MCF 10A (cell line): Measurements from ENCODE around the gene RFWD3. TPM values are rescaled to one million over a fixed set of nuclear protein-coding genes. Genes with fewer than 3 reads are reported as not detected.

Experiments used
- BruUV-seq: library from RNA; stranded (reverse); fragments of 400-500 nt; replicated peaks from 2 replicates; lab custom pipeline; 2021; lab: Mats Ljungman, UMichigan
- CTCF ChIA-PET: fragments of 300-600 bp; sonication (Branson Sonifier 250); formaldehyde crosslinking; extraction: SDS; loops from one replicate; lab custom pipeline; 2021; ENCODE audit warnings: antibody characterized with exemption, inconsistent platforms; lab: Yijun Ruan, JAX
- POLR2A ChIA-PET: fragments of 300-600, 350-650 bp; sonication (Branson Sonifier 250); formaldehyde crosslinking; extraction: SDS; loops from one replicate; lab custom pipeline; 2020; ENCODE audit warnings: antibody characterized with exemption, inconsistent platforms; lab: Yijun Ruan, JAX
- DNase-seq: peaks from one replicate; pipeline ENCODE4 v3.0.0-alpha.2; 2018; ENCODE audit not compliant: unreplicated experiment
- H3K27ac Mint-ChIP-seq: one replicate; pipeline ENCODE4 v1.8.0; 2022; ENCODE audit warnings: mild to moderate bottlenecking, low read depth, mixed read lengths; ENCODE audit not compliant: unreplicated experiment
- H3K27me3 Mint-ChIP-seq: one replicate; pipeline ENCODE4 v1.8.0; 2022; ENCODE audit warnings: mixed read lengths; ENCODE audit not compliant: insufficient read depth, unreplicated experiment
- H3K36me3 Mint-ChIP-seq: one replicate; pipeline ENCODE4 v1.8.0; 2022; ENCODE audit warnings: mild to moderate bottlenecking, moderate library complexity, mixed read lengths; ENCODE audit not compliant: insufficient read depth, unreplicated experiment
- H3K4me1 Mint-ChIP-seq: one replicate; pipeline ENCODE4 v1.8.0; 2022; ENCODE audit warnings: mixed read lengths; ENCODE audit not compliant: insufficient read depth, unreplicated experiment
- H3K4me3 Mint-ChIP-seq: one replicate; pipeline ENCODE4 v1.8.0; 2022; ENCODE audit warnings: mild to moderate bottlenecking, moderate library complexity, mixed read lengths; ENCODE audit not compliant: unreplicated experiment
- H3K9me3 Mint-ChIP-seq: one replicate; pipeline ENCODE4 v1.8.0; 2022; ENCODE audit warnings: mixed read lengths; ENCODE audit not compliant: unreplicated experiment
- intact Hi-C: fragments of 100-400 bp; cut with micrococcal nuclease; formaldehyde crosslinking; loops from 2 replicates; pipeline ENCODE4 v1.14.1; 2022
- total RNA-seq: library from RNA; stranded (reverse); gene quantifications from 2 replicates; pipeline ENCODE4 v1.2.3, GENCODE V29; 2022
- TF ChIP-seq, protein P1 (sequence below): fragments of 200-600 bp; IDR thresholded peaks from one replicate; pipeline ENCODE4 v1.8.0; 2022; ENCODE audit warnings: antibody characterized with exemption, mild to moderate bottlenecking; ENCODE audit not compliant: unreplicated experiment

Gene RFWD3
- total RNA-seq, 1 experiment from 2014 or later, result 33.7 TPM

DNA sequence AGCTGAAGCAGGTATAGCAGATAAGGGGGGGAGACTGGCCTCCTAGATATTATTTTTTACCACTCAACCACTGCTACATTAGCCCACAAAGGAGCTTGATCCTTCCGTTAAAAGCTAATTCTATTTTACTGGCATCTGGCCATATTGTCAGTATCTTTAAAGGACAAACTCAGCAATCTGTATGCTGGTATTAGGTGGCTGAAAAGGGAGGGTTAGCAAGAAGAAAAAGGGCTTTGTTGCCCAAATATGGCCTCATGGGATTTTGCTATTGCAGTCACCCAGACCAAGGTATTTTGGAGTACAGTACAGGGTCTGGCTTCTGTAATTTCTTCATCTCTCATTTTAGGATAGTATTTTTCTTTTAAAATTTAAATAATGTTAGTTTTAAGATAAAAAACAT, 14.4 kb downstream of the RFWD3 start:
- H3K4me3 Mint-ChIP-seq, result no peak overlapping the region
- no TSS peak for BruUV-seq
- intact Hi-C loops, result no loop called here
- no peaks in the 10 kb centered on the region for H3K9me3 Mint-ChIP-seq
- no peak overlapping the region for H3K27ac Mint-ChIP-seq
- no peak for DNase-seq
- peaks cover 24% of the 10 kb centered on the region for H3K4me1 Mint-ChIP-seq
- POLR2A ChIA-PET, result interaction anchor here (0.7 to 2.7 kb wide), 5 partner anchors 12 to 178 kb away, joined by 3 to 13 read pairs (median 5); partner anchors contain the start of genes MLKL and RFWD3
- H3K36me3 Mint-ChIP-seq, result peaks cover 62% of the 10 kb centered on the region
- TF ChIP-seq, protein P1, sequence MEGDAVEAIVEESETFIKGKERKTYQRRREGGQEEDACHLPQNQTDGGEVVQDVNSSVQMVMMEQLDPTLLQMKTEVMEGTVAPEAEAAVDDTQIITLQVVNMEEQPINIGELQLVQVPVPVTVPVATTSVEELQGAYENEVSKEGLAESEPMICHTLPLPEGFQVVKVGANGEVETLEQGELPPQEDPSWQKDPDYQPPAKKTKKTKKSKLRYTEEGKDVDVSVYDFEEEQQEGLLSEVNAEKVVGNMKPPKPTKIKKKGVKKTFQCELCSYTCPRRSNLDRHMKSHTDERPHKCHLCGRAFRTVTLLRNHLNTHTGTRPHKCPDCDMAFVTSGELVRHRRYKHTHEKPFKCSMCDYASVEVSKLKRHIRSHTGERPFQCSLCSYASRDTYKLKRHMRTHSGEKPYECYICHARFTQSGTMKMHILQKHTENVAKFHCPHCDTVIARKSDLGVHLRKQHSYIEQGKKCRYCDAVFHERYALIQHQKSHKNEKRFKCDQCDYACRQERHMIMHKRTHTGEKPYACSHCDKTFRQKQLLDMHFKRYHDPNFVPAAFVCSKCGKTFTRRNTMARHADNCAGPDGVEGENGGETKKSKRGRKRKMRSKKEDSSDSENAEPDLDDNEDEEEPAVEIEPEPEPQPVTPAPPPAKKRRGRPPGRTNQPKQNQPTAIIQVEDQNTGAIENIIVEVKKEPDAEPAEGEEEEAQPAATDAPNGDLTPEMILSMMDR, result no peak
- CTCF ChIA-PET, result interaction anchor here (0.6 to 2.9 kb wide), 18 partner anchors 7 to 342 kb away, joined by 3 to 17 read pairs (median 6); partner anchors contain the start of gene GLG1
- H3K27me3 Mint-ChIP-seq, result no peaks in the 10 kb centered on the region

DNA sequence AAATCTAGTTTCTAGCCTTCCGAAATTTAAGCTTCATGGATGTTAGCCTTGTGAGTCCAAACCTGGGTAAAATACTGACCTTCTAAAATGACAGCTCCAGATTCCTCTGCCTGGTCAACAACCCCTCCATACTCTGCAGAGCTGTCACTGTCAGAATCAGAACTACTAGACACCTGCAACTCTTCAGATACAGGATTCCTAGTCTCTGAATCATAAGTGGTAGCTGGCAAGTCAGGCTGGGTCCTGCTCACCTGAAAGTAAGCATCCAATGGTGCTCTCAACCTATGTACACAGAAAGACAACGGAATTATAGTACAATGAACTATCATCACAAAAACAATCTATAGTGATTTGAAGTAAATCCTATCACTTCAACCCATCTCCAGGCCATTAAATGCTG, 14.8 kb downstream of the RFWD3 start:
- BruUV-seq, result no TSS peak
- no peak overlapping the region for H3K4me3 Mint-ChIP-seq
- no peaks in the 10 kb centered on the region for H3K9me3 Mint-ChIP-seq
- no peak overlapping the region for H3K27ac Mint-ChIP-seq
- ChIA-PET POLR2A (interaction anchor here (0.7 to 2.7 kb wide), 4 partner anchors 12 to 178 kb away, joined by 3 to 13 read pairs (median 7); partner anchors contain the start of genes MLKL and RFWD3), CTCF (interaction anchor here (0.7 to 2.9 kb wide), 24 partner anchors 7 to 351 kb away, joined by 3 to 17 read pairs (median 4); partner anchors contain the start of gene GLG1)
- TF ChIP-seq, protein P1, result no peak
- intact Hi-C loops, result no loop called here
- H3K36me3 Mint-ChIP-seq, result peaks cover 62% of the 10 kb centered on the region
- H3K4me1 Mint-ChIP-seq, result peaks cover 24% of the 10 kb centered on the region
- DNase-seq, result no peak
- H3K27me3 Mint-ChIP-seq, result no peaks in the 10 kb centered on the region

DNA sequence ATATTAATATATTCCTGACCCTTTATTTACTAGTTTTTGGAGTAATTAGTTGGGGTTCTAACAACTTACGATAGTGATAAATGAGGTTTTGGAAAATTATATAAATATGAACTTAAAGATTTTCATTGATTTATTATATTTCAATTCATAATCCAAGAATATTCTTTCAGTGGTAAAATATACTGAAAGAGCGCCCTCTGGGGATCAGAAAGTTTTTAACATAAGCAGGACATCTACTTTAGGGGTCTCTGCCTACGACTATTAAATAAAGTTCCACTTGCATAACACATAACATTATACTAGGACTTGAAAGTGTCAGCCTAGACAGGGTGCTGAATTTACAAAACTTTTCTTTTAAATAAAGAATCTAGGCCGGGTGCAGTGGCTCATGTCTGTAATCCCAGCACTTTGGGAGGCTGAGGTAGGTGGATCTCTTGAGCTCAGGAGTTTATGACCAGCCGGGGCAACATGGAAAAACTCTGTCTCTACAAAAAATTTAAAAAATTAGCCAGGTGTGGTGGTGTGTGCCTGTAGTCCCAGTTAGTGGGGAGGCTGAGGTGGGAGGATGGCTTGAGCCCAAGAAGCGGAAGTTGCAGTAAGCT, 15.6 kb downstream of the RFWD3 start:
- peaks cover 24% of the 10 kb centered on the region for H3K4me1 Mint-ChIP-seq
- no TSS peak for BruUV-seq
- ChIA-PET POLR2A (interaction anchor here (0.7 to 2.7 kb wide), 4 partner anchors 11 to 49 kb away, joined by 3 to 13 read pairs (median 7); partner anchors contain the start of genes MLKL and RFWD3), CTCF (interaction anchor here (0.6 to 2.9 kb wide), 28 partner anchors 8 to 447 kb away, joined by 3 to 17 read pairs (median 4); partner anchors contain the start of gene GLG1)
- H3K27ac Mint-ChIP-seq, result no peak overlapping the region
- H3K36me3 Mint-ChIP-seq, result peaks cover 63% of the 10 kb centered on the region
- intact Hi-C loops, result no loop called here
- no peaks in the 10 kb centered on the region for H3K27me3 Mint-ChIP-seq
- TF ChIP-seq, protein P1, result peak; percentile 55
- peak; percentile 8 for DNase-seq
- no peak overlapping the region for H3K4me3 Mint-ChIP-seq
- H3K9me3 Mint-ChIP-seq, result no peaks in the 10 kb centered on the region

DNA sequence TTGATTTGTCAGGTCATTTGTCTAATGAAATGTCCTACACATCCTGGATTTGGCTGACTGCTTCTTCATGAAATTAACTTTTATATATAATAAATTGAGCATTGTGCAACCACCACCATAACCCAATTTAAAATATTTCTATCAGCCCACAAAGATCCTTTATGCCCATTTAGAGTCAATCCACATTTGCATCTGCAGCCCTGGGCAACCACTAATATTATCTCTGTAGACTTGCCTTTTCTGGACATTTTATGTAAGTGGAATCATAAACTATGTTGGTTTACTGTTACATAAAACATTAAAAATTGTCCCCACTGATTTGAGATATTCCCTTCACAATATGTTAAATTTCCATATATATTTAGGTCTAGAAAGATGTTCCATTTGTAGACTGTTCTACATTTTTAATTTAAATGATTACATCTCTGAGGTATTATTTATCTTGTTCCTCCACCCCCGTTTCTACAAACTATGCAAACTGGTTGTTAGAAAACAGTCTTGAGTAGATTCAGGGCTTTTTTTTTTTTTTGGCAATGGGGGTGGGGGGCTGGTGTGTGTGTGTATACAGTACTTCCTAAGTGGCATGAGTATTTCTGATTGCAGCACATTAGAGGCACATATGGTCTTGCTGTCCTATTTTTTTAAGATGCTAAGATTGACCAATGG, 16.7 kb downstream of the RFWD3 start:
- Mint-ChIP-seq H3K9me3 (no peaks in the 10 kb centered on the region), H3K27ac (no peak overlapping the region), H3K27me3 (no peaks in the 10 kb centered on the region), H3K4me1 (peaks cover 24% of the 10 kb centered on the region), H3K36me3 (peaks cover 70% of the 10 kb centered on the region), H3K4me3 (no peak overlapping the region)
- ChIA-PET CTCF (interaction anchor here (0.6 to 2.9 kb wide), 10 partner anchors 9 to 497 kb away, joined by 3 to 11 read pairs (median 6); no protein-coding TSS in a partner anchor), POLR2A (interaction anchor here (0.7 to 0.9 kb wide), 2 partner anchors 15 to 17 kb away, joined by 3 read pairs; partner anchors contain the start of gene RFWD3)
- intact Hi-C loops, result no loop called here
- TF ChIP-seq, protein P1, result no peak
- no peak for DNase-seq
- BruUV-seq, result no TSS peak
